Measurements from ENCODE around the gene INSYN1.
"Not testable (repeated sequence)": the region's sequence is repeated elsewhere in the genome, so short reads cannot be mapped to it uniquely, and the experiment has no call there.

The INSYN1 gene

GRCh38 chr15:73753250-73754130, at the start of gene INSYN1:
Gene INSYN1, minus strand, starts transcription at chr15:73753351. Its CDS starts 2,221 bp downstream, at chr15:73751130.
- DNase-seq = no peak

GRCh38 chr15:73802431-73803041, 49.4 kb upstream of the INSYN1 start:
- DNase-seq = no peak

GRCh38 chr15:73800662-73801345, 47.7 kb upstream of the INSYN1 start:
- DNase-seq = no peak

GRCh38 chr15:73799466-73799865, 46.3 kb upstream of the INSYN1 start:
- DNase-seq = no peak

GRCh38 chr15:73797366-73798158, 44.4 kb upstream of the INSYN1 start:
- no peak for DNase-seq

- DNase-seq = no peak
These were observed 43.2 kb upstream of the INSYN1 start for GRCh38 chr15:73796331-73796831.

GRCh38 chr15:73794443-73795133, 41.4 kb upstream of the INSYN1 start:
- no peak for DNase-seq

GRCh38 chr15:73792899-73793541, 39.9 kb upstream of the INSYN1 start:
- DNase-seq = not testable (repeated sequence)

- DNase-seq = no peak
These were observed 39.3 kb upstream of the INSYN1 start for GRCh38 chr15:73792415-73792814.

- no peak for DNase-seq
These were observed 36.5 kb upstream of the INSYN1 start for GRCh38 chr15:73789521-73790240.

- DNase-seq = no peak
These were observed 34.5 kb upstream of the INSYN1 start for GRCh38 chr15:73787621-73788020.

GRCh38 chr15:73786538-73786937, 33.4 kb upstream of the INSYN1 start:
- no peak for DNase-seq

GRCh38 chr15:73785256-73786014, 32.3 kb upstream of the INSYN1 start:
- DNase-seq = not testable (repeated sequence)

GRCh38 chr15:73784291-73784690, 31.1 kb upstream of the INSYN1 start:
- no peak for DNase-seq

GRCh38 chr15:73782344-73782959, 29.3 kb upstream of the INSYN1 start:
- no peak for DNase-seq

GRCh38 chr15:73781038-73781925, 28.1 kb upstream of the INSYN1 start:
- DNase-seq = no peak

GRCh38 chr15:73779974-73780373, 26.8 kb upstream of the INSYN1 start:
- no peak for DNase-seq

- no peak for DNase-seq
These were observed 24.6 kb upstream of the INSYN1 start for GRCh38 chr15:73777741-73778140.

All from activated CD4-positive, CD25-positive, alpha-beta regulatory T cell treated with anti-CD3 and anti-CD28 coated beads, Interleukin-2, amount 50 U/mL, for 72 hours (primary cell).